ENCODE results near the gene CPSF4.

- TF ChIP-seq CTCF (conservative IDR thresholded peaks at IDR 0.05 in 1 of 2, IDR thresholded peaks at IDR 0.05 in 1 of 2; ENCODE audit: low read depth in 1 of 2, low read length in 2 of 2) = no peak
- TF ChIP-seq EZH2 (IDR thresholded peaks at IDR 0.05; ENCODE audit: low read length, missing control alignments) = no peak
These were observed 66.5 kb downstream of the CPSF4 start for GRCh38 chr7:99505324-99505662.

All from fibroblast of lung (primary cell).